HG02981 (cell line): ENCODE data around the gene MCM7.

Source experiments
- ATAC-seq: cut with Tn5 transposase; IDR thresholded peaks from one replicate; pipeline ENCODE4 v1.9.1; 2021; ENCODE audit warnings: mild to moderate bottlenecking, moderate library complexity; ENCODE audit not compliant: unreplicated experiment

The MCM7 gene

GRCh38 chr7:100098913-100099312 lies 2.3 kb downstream of the MCM7 start:
- ATAC-seq: no peak

- ATAC-seq: no peak
Observed at GRCh38 chr7:100095704-100096103, 5.5 kb downstream of the MCM7 start.

- ATAC-seq: no peak
Observed at GRCh38 chr7:100095289-100095688, 5.9 kb downstream of the MCM7 start.

GRCh38 chr7:100093925-100094486 lies 7.2 kb downstream of the MCM7 start:
- ATAC-seq: no peak

GRCh38 chr7:100093498-100093897 lies 7.7 kb downstream of the MCM7 start:
- ATAC-seq: no peak

GRCh38 chr7:100093054-100093453 lies 8.1 kb downstream of the MCM7 start:
- no peak for ATAC-seq

GRCh38 chr7:100091411-100092181 lies 9.6 kb downstream of the MCM7 start:
- ATAC-seq: no peak

- no peak for ATAC-seq
Observed at GRCh38 chr7:100090527-100091410, 10.4 kb downstream of the MCM7 start.

- no peak for ATAC-seq
Observed at GRCh38 chr7:100089458-100090196, 11.6 kb downstream of the MCM7 start.

GRCh38 chr7:100088621-100089457 lies 12.4 kb downstream of the MCM7 start, which contains the start of gene COPS6:
Gene COPS6 (plus strand): TSS chr7:100088969. CDS start chr7:100088991, 22 bp downstream.
- no peak for ATAC-seq

GRCh38 chr7:100088095-100088620 lies 13.0 kb downstream of the MCM7 start:
- ATAC-seq: no peak

GRCh38 chr7:100087055-100087750 lies 14.0 kb downstream of the MCM7 start:
- no peak for ATAC-seq

GRCh38 chr7:100085515-100085914 lies 15.7 kb downstream of the MCM7 start:
- ATAC-seq: no peak

- no peak for ATAC-seq
Observed at GRCh38 chr7:100082978-100083377, 18.2 kb downstream of the MCM7 start.

- ATAC-seq: peak; percentile 82
Observed at GRCh38 chr7:100081535-100082102, 19.6 kb downstream of the MCM7 start, which contains the start of gene ZNF3. Gene ZNF3 (minus strand): TSS chr7:100081723. CDS start chr7:100077357, 4,366 bp downstream.

GRCh38 chr7:100080907-100081534 lies 20.2 kb downstream of the MCM7 start:
- ATAC-seq: no peak

GRCh38 chr7:100079024-100079560 lies 22.1 kb downstream of the MCM7 start:
- no peak for ATAC-seq

- no peak for ATAC-seq
Observed at GRCh38 chr7:100077205-100077604, 24.0 kb downstream of the MCM7 start.
